ENCODE data around the gene ERBB4.
"Not testable (repeated sequence)": the region's sequence is repeated elsewhere in the genome, so short reads cannot be mapped to it uniquely, and the experiment has no call there.

The ERBB4 gene

GRCh38 chr2:212114489-212114888 is 424.1 kb downstream of the ERBB4 start:
- Histone ChIP-seq H3K27ac (ENCODE audit: low read depth, low read length) (no peak overlapping the region), H3K9me3 (ENCODE audit: control insufficient read depth, insufficient read depth, low read length) (no peaks in the 10 kb centered on the region), H3K27me3 (ENCODE audit: control insufficient read depth, insufficient read depth, low read length) (no peaks in the 10 kb centered on the region), H3K4me1 (ENCODE audit: control insufficient read depth, insufficient read depth, low read length) (peaks cover 38% of the 10 kb centered on the region), H3K36me3 (ENCODE audit: control insufficient read depth, insufficient read depth, low read length) (no peaks in the 10 kb centered on the region), H3K4me3 (ENCODE audit: low read depth, low read length) (no peak overlapping the region), H3K9ac (ENCODE audit: low read depth, low read length) (no peak overlapping the region)

DNA sequence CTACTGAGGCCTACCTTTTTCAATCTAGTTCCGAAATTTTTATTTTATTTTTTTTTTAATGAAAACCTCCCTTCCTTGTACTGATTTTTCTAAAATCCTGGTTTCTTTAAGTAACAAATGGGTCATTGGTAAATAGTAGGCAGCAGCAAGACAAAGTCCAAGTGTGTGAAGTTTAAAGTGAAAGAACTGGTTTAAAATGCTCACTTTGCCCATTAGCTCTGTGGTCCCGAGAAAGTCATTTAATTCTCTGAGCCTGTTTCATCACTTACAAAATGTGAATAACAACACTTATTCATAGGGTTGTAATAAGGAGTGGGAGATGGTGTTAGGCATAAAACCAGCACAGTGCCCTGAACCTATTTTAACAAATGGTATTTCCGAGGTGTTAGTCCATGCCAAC is 426.2 kb downstream of the ERBB4 start:
- no peaks in the 10 kb centered on the region for H3K36me3 ChIP-seq (ENCODE audit: control insufficient read depth, insufficient read depth, low read length)
- H3K4me1 ChIP-seq (ENCODE audit: control insufficient read depth, insufficient read depth, low read length) = peaks cover 41% of the 10 kb centered on the region
- H3K27ac ChIP-seq (ENCODE audit: low read depth, low read length) = no peak overlapping the region
- no peak overlapping the region for H3K4me3 ChIP-seq (ENCODE audit: low read depth, low read length)
- no peak overlapping the region for H3K9ac ChIP-seq (ENCODE audit: low read depth, low read length)
- H3K27me3 ChIP-seq (ENCODE audit: control insufficient read depth, insufficient read depth, low read length) = no peaks in the 10 kb centered on the region
- no peaks in the 10 kb centered on the region for H3K9me3 ChIP-seq (ENCODE audit: control insufficient read depth, insufficient read depth, low read length)

DNA sequence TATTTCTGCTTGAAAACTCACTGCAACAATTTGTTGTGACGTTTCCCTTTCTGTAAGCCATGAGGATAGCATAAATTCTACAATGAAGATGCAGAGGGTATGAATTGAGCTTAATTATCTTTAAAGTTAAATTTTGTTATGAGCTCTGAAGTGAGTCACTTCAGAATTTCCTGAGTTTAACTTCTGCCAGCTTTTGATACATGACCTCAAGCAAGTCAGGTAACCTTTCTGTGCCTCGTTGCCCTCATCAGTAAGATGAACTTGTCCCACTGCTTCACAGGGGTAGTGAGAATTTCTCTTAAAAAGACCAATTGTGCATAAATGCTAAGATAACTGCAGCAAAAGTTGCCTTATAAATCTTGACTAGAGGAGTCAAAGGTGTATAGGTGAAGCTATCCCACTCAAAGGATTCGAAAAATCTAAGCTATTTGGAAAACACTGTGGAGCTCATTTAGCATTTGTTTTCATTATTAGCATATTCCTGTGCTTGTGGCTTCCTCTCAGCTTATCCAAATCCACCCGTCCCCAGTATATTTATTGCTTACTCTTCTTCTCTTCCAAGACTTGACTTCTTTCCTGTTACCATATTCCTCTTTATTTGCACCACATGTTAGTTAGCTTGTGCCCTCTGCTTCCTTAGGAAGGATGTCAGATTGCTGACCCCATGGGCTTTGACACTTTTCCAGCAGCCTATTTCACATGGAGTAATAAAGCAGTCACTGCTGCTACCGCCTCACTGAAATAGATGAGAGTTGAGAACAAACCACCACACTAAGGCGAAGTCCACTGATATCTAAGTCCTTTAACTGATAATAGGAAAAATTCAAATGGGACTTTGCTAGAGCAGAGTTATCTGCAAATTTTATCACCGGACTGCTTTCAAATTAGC is 428.6 kb downstream of the ERBB4 start:
- Histone ChIP-seq H3K9me3 (ENCODE audit: control insufficient read depth, insufficient read depth, low read length) (peaks cover 10% of the 10 kb centered on the region), H3K4me3 (ENCODE audit: low read depth, low read length) (peak overlapping the region; percentile 33; the same call in 1 of the 2 replicates), H3K27me3 (ENCODE audit: control insufficient read depth, insufficient read depth, low read length) (no peaks in the 10 kb centered on the region), H3K36me3 (ENCODE audit: control insufficient read depth, insufficient read depth, low read length) (no peaks in the 10 kb centered on the region), H3K4me1 (ENCODE audit: control insufficient read depth, insufficient read depth, low read length) (peaks cover 34% of the 10 kb centered on the region), H3K9ac (ENCODE audit: low read depth, low read length) (no peak overlapping the region), H3K27ac (ENCODE audit: low read depth, low read length) (peak overlapping the region; percentile 60)

GRCh38 chr2:212109217-212109616 is 429.4 kb downstream of the ERBB4 start:
- no peak overlapping the region for H3K9ac ChIP-seq (ENCODE audit: low read depth, low read length)
- no peak overlapping the region for H3K27ac ChIP-seq (ENCODE audit: low read depth, low read length)
- H3K27me3 ChIP-seq (ENCODE audit: control insufficient read depth, insufficient read depth, low read length) = no peaks in the 10 kb centered on the region
- no peaks in the 10 kb centered on the region for H3K36me3 ChIP-seq (ENCODE audit: control insufficient read depth, insufficient read depth, low read length)
- peaks cover 10% of the 10 kb centered on the region for H3K9me3 ChIP-seq (ENCODE audit: control insufficient read depth, insufficient read depth, low read length)
- peaks cover 34% of the 10 kb centered on the region for H3K4me1 ChIP-seq (ENCODE audit: control insufficient read depth, insufficient read depth, low read length)
- no peak overlapping the region for H3K4me3 ChIP-seq (ENCODE audit: low read depth, low read length)

- no peaks in the 10 kb centered on the region for H3K27me3 ChIP-seq (ENCODE audit: control insufficient read depth, insufficient read depth, low read length)
- H3K4me3 ChIP-seq (ENCODE audit: low read depth, low read length) = no peak overlapping the region
- H3K27ac ChIP-seq (ENCODE audit: low read depth, low read length) = no peak overlapping the region
- H3K36me3 ChIP-seq (ENCODE audit: control insufficient read depth, insufficient read depth, low read length) = no peaks in the 10 kb centered on the region
- H3K4me1 ChIP-seq (ENCODE audit: control insufficient read depth, insufficient read depth, low read length) = peaks cover 34% of the 10 kb centered on the region
- H3K9ac ChIP-seq (ENCODE audit: low read depth, low read length) = no peak overlapping the region
- H3K9me3 ChIP-seq (ENCODE audit: control insufficient read depth, insufficient read depth, low read length) = peaks cover 10% of the 10 kb centered on the region
Measured at GRCh38 chr2:212107989-212108388, 430.6 kb downstream of the ERBB4 start.

- Histone ChIP-seq H3K36me3 (ENCODE audit: control insufficient read depth, insufficient read depth, low read length) (no peaks in the 10 kb centered on the region), H3K4me3 (ENCODE audit: low read depth, low read length) (no peak overlapping the region), H3K9me3 (ENCODE audit: control insufficient read depth, insufficient read depth, low read length) (peaks cover 10% of the 10 kb centered on the region), H3K4me1 (ENCODE audit: control insufficient read depth, insufficient read depth, low read length) (peaks cover 34% of the 10 kb centered on the region), H3K27me3 (ENCODE audit: control insufficient read depth, insufficient read depth, low read length) (no peaks in the 10 kb centered on the region), H3K9ac (ENCODE audit: low read depth, low read length) (no peak overlapping the region), H3K27ac (ENCODE audit: low read depth, low read length) (no peak overlapping the region)
Measured at GRCh38 chr2:212107014-212107413, 431.6 kb downstream of the ERBB4 start.

DNA sequence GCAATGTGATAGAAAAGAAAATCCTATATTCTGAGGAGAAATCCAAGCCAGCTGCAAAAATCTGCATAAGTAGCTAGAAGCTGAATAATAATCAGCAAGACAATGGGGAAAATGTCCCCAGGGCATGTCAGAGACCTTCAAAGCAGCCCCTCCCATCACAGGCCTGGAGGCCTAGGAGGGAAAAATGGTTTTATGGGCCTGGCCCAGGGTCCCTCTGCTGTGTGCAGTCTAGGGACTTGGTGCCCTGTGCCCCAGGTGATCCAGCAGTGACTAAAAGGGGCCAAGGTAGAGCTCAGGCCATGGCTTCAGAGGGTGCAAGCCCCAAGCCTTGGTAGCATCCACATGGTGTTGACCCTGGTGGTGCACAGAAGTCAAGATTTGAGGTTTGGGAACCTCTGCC is 432.1 kb downstream of the ERBB4 start:
- H3K36me3 ChIP-seq (ENCODE audit: control insufficient read depth, insufficient read depth, low read length); H3K4me3 ChIP-seq (ENCODE audit: low read depth, low read length); H3K9ac ChIP-seq (ENCODE audit: low read depth, low read length); H3K27ac ChIP-seq (ENCODE audit: low read depth, low read length); H3K27me3 ChIP-seq (ENCODE audit: control insufficient read depth, insufficient read depth, low read length): not testable (repeated sequence)
- Histone ChIP-seq H3K9me3 (ENCODE audit: control insufficient read depth, insufficient read depth, low read length) (peaks cover 10% of the 10 kb centered on the region), H3K4me1 (ENCODE audit: control insufficient read depth, insufficient read depth, low read length) (peaks cover 34% of the 10 kb centered on the region)

GRCh38 chr2:212099658-212100057 is 438.9 kb downstream of the ERBB4 start:
- no peaks in the 10 kb centered on the region for H3K9me3 ChIP-seq (ENCODE audit: control insufficient read depth, insufficient read depth, low read length)
- H3K9ac ChIP-seq (ENCODE audit: low read depth, low read length) = no peak overlapping the region
- no peaks in the 10 kb centered on the region for H3K27me3 ChIP-seq (ENCODE audit: control insufficient read depth, insufficient read depth, low read length)
- H3K36me3 ChIP-seq (ENCODE audit: control insufficient read depth, insufficient read depth, low read length) = no peaks in the 10 kb centered on the region
- H3K27ac ChIP-seq (ENCODE audit: low read depth, low read length) = no peak overlapping the region
- H3K4me3 ChIP-seq (ENCODE audit: low read depth, low read length) = no peak overlapping the region
- 0 out of 2 replicates have a peak, but pooled peaks cover 6% of the 10 kb centered on the region for H3K4me1 ChIP-seq (ENCODE audit: control insufficient read depth, insufficient read depth, low read length)

DNA sequence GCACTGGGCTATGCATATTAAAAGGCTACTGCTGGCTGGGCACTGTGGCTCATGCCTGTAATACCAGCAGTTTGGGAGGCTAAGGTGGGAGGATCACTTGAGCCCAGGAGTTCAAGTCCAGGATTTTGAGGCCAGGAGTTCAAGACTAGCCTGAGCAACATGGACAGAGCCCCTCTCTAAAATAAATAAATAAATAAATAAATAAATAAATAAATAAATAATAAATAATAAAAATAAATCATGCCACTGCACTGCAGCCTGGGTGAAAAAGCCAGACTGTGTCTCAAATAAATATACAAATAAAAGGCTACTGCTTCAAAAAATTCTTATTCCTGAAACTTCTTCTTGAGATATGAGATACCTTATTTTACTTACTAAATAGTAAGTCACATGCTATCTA is 439.6 kb downstream of the ERBB4 start:
- Histone ChIP-seq H3K9me3 (ENCODE audit: control insufficient read depth, insufficient read depth, low read length) (no peaks in the 10 kb centered on the region), H3K36me3 (ENCODE audit: control insufficient read depth, insufficient read depth, low read length) (no peaks in the 10 kb centered on the region), H3K27me3 (ENCODE audit: control insufficient read depth, insufficient read depth, low read length) (no peaks in the 10 kb centered on the region), H3K9ac (ENCODE audit: low read depth, low read length) (no peak overlapping the region), H3K4me1 (ENCODE audit: control insufficient read depth, insufficient read depth, low read length) (0 out of 2 replicates have a peak, but pooled peaks cover 6% of the 10 kb centered on the region), H3K27ac (ENCODE audit: low read depth, low read length) (no peak overlapping the region), H3K4me3 (ENCODE audit: low read depth, low read length) (no peak overlapping the region)

DNA sequence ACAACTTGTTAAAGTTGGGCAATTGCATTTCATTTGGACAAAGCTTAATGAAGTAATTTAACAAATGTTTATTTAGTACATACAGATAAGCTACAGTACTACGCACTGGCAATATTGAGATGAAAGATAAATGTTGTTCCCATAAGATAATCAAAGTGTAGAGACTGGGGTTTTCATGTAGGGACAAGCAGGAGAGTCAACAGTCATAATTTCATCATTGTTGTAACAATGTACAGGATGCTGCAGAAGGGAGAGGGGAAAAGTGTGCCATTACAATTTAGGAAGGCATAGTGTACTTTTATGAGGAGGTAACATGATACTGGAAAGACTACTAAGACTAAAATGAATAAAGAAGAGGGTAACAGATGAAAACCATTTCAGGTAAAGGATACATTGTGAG is 441.6 kb downstream of the ERBB4 start:
- Histone ChIP-seq H3K9ac (ENCODE audit: low read depth, low read length) (no peak overlapping the region), H3K4me1 (ENCODE audit: control insufficient read depth, insufficient read depth, low read length) (0 out of 2 replicates have a peak, but pooled peaks cover 6% of the 10 kb centered on the region), H3K27me3 (ENCODE audit: control insufficient read depth, insufficient read depth, low read length) (no peaks in the 10 kb centered on the region), H3K27ac (ENCODE audit: low read depth, low read length) (no peak overlapping the region), H3K4me3 (ENCODE audit: low read depth, low read length) (no peak overlapping the region), H3K36me3 (ENCODE audit: control insufficient read depth, insufficient read depth, low read length) (no peaks in the 10 kb centered on the region), H3K9me3 (ENCODE audit: control insufficient read depth, insufficient read depth, low read length) (no peaks in the 10 kb centered on the region)

DNA sequence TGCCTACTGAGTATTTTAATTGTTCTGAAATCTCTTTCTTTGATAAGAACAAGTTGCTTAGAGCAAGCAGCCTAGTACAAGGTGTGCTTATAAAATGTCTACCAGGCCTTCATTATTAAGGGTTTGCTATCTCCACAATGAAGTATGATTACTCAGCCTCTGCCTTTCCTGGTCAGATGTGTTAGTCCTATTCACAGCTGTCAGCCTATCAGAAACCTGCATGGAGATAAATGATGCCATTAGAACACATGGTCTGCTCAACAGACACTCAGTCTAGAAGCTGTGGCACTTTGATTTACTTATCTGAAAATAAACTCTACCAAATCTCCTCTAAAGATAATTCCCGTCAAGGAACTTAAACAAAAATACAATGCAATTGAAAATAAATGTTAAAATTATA is 448.7 kb downstream of the ERBB4 start:
- Histone ChIP-seq H3K4me1 (ENCODE audit: control insufficient read depth, insufficient read depth, low read length) (no peaks in the 10 kb centered on the region), H3K4me3 (ENCODE audit: low read depth, low read length) (no peak overlapping the region), H3K27me3 (ENCODE audit: control insufficient read depth, insufficient read depth, low read length) (no peaks in the 10 kb centered on the region), H3K27ac (ENCODE audit: low read depth, low read length) (no peak overlapping the region), H3K36me3 (ENCODE audit: control insufficient read depth, insufficient read depth, low read length) (no peaks in the 10 kb centered on the region), H3K9ac (ENCODE audit: low read depth, low read length) (no peak overlapping the region), H3K9me3 (ENCODE audit: control insufficient read depth, insufficient read depth, low read length) (no peaks in the 10 kb centered on the region)

Data from HUES48 (cell line).